Neural progenitor cell (in vitro differentiated cells): ENCODE measurements around the gene GID4. TPM values are rescaled to one million over a fixed set of nuclear protein-coding genes. Genes with fewer than 3 reads are reported as not detected.

ENCODE experiments used
- DNase-seq: peaks from one replicate; pipeline ENCODE4 v3.0.0-alpha.2; 2016; ENCODE audit warnings: low spot score
- H2AFZ ChIP-seq: fragments of 200-600 bp; sonication (generic); replicated peaks from 2 replicates; pipeline ENCODE4 v1.6.1; 2016; ENCODE audit warnings: antibody characterized with exemption
- H3F3A ChIP-seq: fragments of 200-600 bp; sonication (generic); 2 replicates; pipeline ENCODE4 v1.6.1; 2016; ENCODE audit warnings: antibody characterized with exemption, low read depth
- H3K27ac ChIP-seq: fragments of 200-600 bp; sonication (generic); 2 replicates; pipeline ENCODE4 v1.5.1; 2016; ENCODE audit warnings: mild to moderate bottlenecking
- H3K27me3 ChIP-seq: fragments of 200-600 bp; sonication (generic); 2 replicates; pipeline ENCODE4 v1.6.1; 2016; ENCODE audit warnings: mild to moderate bottlenecking, moderate library complexity
- H3K36me3 ChIP-seq: fragments of 200-600 bp; sonication (generic); 2 replicates; pipeline ENCODE4 v1.5.1; 2016
- H3K4me1 ChIP-seq: fragments of 200-600 bp; sonication (generic); 2 replicates; pipeline ENCODE4 v1.6.1; 2016; ENCODE audit warnings: mixed run types
- H3K4me2 ChIP-seq: fragments of 200-600 bp; sonication (generic); 2 replicates; pipeline ENCODE4 v1.6.1; 2016
- H3K4me3 ChIP-seq: fragments of 200-600 bp; sonication (generic); 2 replicates; pipeline ENCODE4 v1.5.1; 2016
- H3K79me2 ChIP-seq: fragments of 200-600 bp; sonication (generic); 2 replicates; pipeline ENCODE4 v1.6.1; 2016; ENCODE audit warnings: low read depth
- H3K9ac ChIP-seq: fragments of 200-600 bp; sonication (generic); 2 replicates; pipeline ENCODE4 v1.6.1; 2016
- H3K9me3 ChIP-seq: fragments of 200-600 bp; sonication (generic); 2 replicates; pipeline ENCODE4 v1.5.1; 2016; ENCODE audit warnings: low read depth
- H4K20me1 ChIP-seq: fragments of 200-600 bp; sonication (generic); 2 replicates; pipeline ENCODE4 v1.6.1; 2016; ENCODE audit warnings: low read depth
- H3K27ac Mint-ChIP-seq: 3 replicates; pipeline ENCODE4 v1.8.0; 2021; ENCODE audit warnings: mixed read lengths
- H3K27me3 Mint-ChIP-seq: 2 replicates; pipeline ENCODE4 v1.8.0; 2022; ENCODE audit warnings: low read depth, mild to moderate bottlenecking, inconsistent platforms, moderate library complexity, mixed read lengths; ENCODE audit not compliant: insufficient read depth
- H3K36me3 Mint-ChIP-seq: 3 replicates; pipeline ENCODE4 v1.8.0; 2021; ENCODE audit warnings: mixed read lengths
- H3K4me1 Mint-ChIP-seq: 3 replicates; pipeline ENCODE4 v1.8.0; 2021; ENCODE audit warnings: mixed read lengths
- H3K4me3 Mint-ChIP-seq: 3 replicates; pipeline ENCODE4 v1.8.0; 2021; ENCODE audit warnings: mild to moderate bottlenecking, moderate library complexity, mixed read lengths
- H3K9me3 Mint-ChIP-seq: 3 replicates; pipeline ENCODE4 v1.8.0; 2020; ENCODE audit warnings: mixed read lengths
- EZH2 ChIP-seq: fragments of 200-600 bp; sonication (generic); IDR thresholded peaks from 2 replicates; pipeline ENCODE4 v1.6.1; 2017; ENCODE audit warnings: antibody characterized with exemption, mild to moderate bottlenecking, moderate library complexity
- EZH2phosphoT487 ChIP-seq: fragments of 200-600 bp; sonication (generic); IDR thresholded peaks from 2 replicates; pipeline ENCODE4 v1.6.1; 2017; ENCODE audit warnings: antibody characterized with exemption
- total RNA-seq: library from RNA; depleted of rRNA; stranded (reverse); fragments of >200 nt; gene quantifications from 2 replicates; pipeline ENCODE4 v1.2.3, GENCODE V29; 2015; ENCODE audit warnings: low replicate concordance
- TF ChIP-seq, protein P1 (sequence below): fragments of 200-600 bp; sonication (generic); IDR thresholded peaks from 2 replicates; pipeline ENCODE4 v1.5.1; 2017; ENCODE audit warnings: antibody characterized with exemption, mild to moderate bottlenecking

GID4 gene
- total RNA-seq, 1 donor from 2014 or later = 10.6 TPM

- no peak overlapping the region for H3K4me3 ChIP-seq
- no peaks in the 10 kb centered on the region for H3K79me2 ChIP-seq
- Mint-ChIP-seq H3K4me1 (peaks cover 9% of the 10 kb centered on the region), H3K27ac (no peak overlapping the region), H3K27me3 (peaks cover 2% of the 10 kb centered on the region), H3K9me3 (no peaks in the 10 kb centered on the region), H3K36me3 (peaks cover 4% of the 10 kb centered on the region), H3K4me3 (no peak overlapping the region)
- H3K9me3 ChIP-seq = no peaks in the 10 kb centered on the region
- no peak for DNase-seq
- no peaks in the 10 kb centered on the region for H3K27me3 ChIP-seq
- no peak overlapping the region for H2AFZ ChIP-seq
- no peak overlapping the region for H3K4me2 ChIP-seq
- H3K4me1 ChIP-seq = no peaks in the 10 kb centered on the region
- H3K36me3 ChIP-seq = no peaks in the 10 kb centered on the region
- H3F3A ChIP-seq = no peaks in the 10 kb centered on the region
- no peak overlapping the region for H3K27ac ChIP-seq
- H3K9ac ChIP-seq = no peak overlapping the region
- TF ChIP-seq EZH2 (no peak), EZH2phosphoT487 (no peak)
- TF ChIP-seq, protein P1, sequence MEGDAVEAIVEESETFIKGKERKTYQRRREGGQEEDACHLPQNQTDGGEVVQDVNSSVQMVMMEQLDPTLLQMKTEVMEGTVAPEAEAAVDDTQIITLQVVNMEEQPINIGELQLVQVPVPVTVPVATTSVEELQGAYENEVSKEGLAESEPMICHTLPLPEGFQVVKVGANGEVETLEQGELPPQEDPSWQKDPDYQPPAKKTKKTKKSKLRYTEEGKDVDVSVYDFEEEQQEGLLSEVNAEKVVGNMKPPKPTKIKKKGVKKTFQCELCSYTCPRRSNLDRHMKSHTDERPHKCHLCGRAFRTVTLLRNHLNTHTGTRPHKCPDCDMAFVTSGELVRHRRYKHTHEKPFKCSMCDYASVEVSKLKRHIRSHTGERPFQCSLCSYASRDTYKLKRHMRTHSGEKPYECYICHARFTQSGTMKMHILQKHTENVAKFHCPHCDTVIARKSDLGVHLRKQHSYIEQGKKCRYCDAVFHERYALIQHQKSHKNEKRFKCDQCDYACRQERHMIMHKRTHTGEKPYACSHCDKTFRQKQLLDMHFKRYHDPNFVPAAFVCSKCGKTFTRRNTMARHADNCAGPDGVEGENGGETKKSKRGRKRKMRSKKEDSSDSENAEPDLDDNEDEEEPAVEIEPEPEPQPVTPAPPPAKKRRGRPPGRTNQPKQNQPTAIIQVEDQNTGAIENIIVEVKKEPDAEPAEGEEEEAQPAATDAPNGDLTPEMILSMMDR = no peak
- no peaks in the 10 kb centered on the region for H4K20me1 ChIP-seq
Observed at GRCh38 chr17:18018411-18018921, 20.7 kb upstream of the GID4 start.

GRCh38 chr17:18019838-18020154, 19.4 kb upstream of the GID4 start:
- peaks cover 9% of the 10 kb centered on the region for H3K4me1 Mint-ChIP-seq
- TF ChIP-seq EZH2 (no peak), EZH2phosphoT487 (no peak)
- TF ChIP-seq, protein P1 = no peak

GRCh38 chr17:18020971-18021370, 18.2 kb upstream of the GID4 start:
- H3K4me3 Mint-ChIP-seq = no peak overlapping the region
- peaks cover 5% of the 10 kb centered on the region for H3K36me3 Mint-ChIP-seq
- peaks cover 9% of the 10 kb centered on the region for H3K4me1 Mint-ChIP-seq
- Histone ChIP-seq H3K36me3 (no peaks in the 10 kb centered on the region), H3K4me1 (no peaks in the 10 kb centered on the region), H3K4me2 (no peak overlapping the region), H3F3A (no peaks in the 10 kb centered on the region), H3K27me3 (no peaks in the 10 kb centered on the region), H3K9ac (no peak overlapping the region), H2AFZ (no peak overlapping the region), H3K4me3 (no peak overlapping the region), H4K20me1 (no peaks in the 10 kb centered on the region), H3K79me2 (no peaks in the 10 kb centered on the region), H3K9me3 (no peaks in the 10 kb centered on the region), H3K27ac (no peak overlapping the region)
- peaks cover 2% of the 10 kb centered on the region for H3K27me3 Mint-ChIP-seq
- DNase-seq = no peak
- H3K27ac Mint-ChIP-seq = no peak overlapping the region
- TF ChIP-seq, protein P1 = no peak
- TF ChIP-seq EZH2 = no peak
- no peak for TF ChIP-seq EZH2phosphoT487
- no peaks in the 10 kb centered on the region for H3K9me3 Mint-ChIP-seq

More at GRCh38 chr17:18019838-18020154, 19.4 kb upstream of the GID4 start:
- H3K9me3 Mint-ChIP-seq = no peaks in the 10 kb centered on the region
- Histone ChIP-seq H3K4me1 (no peaks in the 10 kb centered on the region), H3K79me2 (no peaks in the 10 kb centered on the region), H3K4me3 (no peak overlapping the region), H4K20me1 (no peaks in the 10 kb centered on the region), H3K27me3 (no peaks in the 10 kb centered on the region), H3F3A (no peaks in the 10 kb centered on the region), H3K4me2 (no peak overlapping the region), H3K36me3 (no peaks in the 10 kb centered on the region), H3K9ac (no peak overlapping the region), H3K9me3 (no peaks in the 10 kb centered on the region), H2AFZ (no peak overlapping the region), H3K27ac (no peak overlapping the region)
- no peak overlapping the region for H3K4me3 Mint-ChIP-seq
- peaks cover 2% of the 10 kb centered on the region for H3K27me3 Mint-ChIP-seq
- H3K36me3 Mint-ChIP-seq = peaks cover 4% of the 10 kb centered on the region
- H3K27ac Mint-ChIP-seq = no peak overlapping the region
- DNase-seq = no peak
